Muscle layer of colon (tissue), 2 donors: ENCODE measurements around the gene DDX20.

Experiments
- H3K27ac ChIP-seq: one replicate; pipeline ENCODE4 v1.7.0; 2013; ENCODE audit warnings: low read depth, mild to moderate bottlenecking, low read length, moderate library complexity
- H3K27me3 ChIP-seq, 2 donors: one replicate each; pipeline ENCODE4 v1.7.0; 2013; ENCODE audit warnings: low read length in 2 of 2, mild to moderate bottlenecking in 2 of 2; ENCODE audit not compliant: insufficient read depth in 2 of 2, control insufficient read depth in 1 of 2
- H3K36me3 ChIP-seq: one replicate; pipeline ENCODE4 v1.7.0; 2013; ENCODE audit warnings: mild to moderate bottlenecking, low read length; ENCODE audit not compliant: insufficient read depth
- H3K4me1 ChIP-seq: one replicate; pipeline ENCODE4 v1.7.0; 2013; ENCODE audit warnings: mild to moderate bottlenecking, low read length; ENCODE audit not compliant: insufficient read depth
- H3K4me3 ChIP-seq, 2 donors: one replicate each; pipeline ENCODE4 v1.7.0; 2013; ENCODE audit warnings: low read length in 2 of 2, low read depth in 1 of 2, mild to moderate bottlenecking in 1 of 2, moderate library complexity in 1 of 2
- H3K9ac ChIP-seq: one replicate; pipeline ENCODE4 v1.7.0; 2013; ENCODE audit warnings: low read length
- H3K9me3 ChIP-seq: one replicate; pipeline ENCODE4 v1.7.0; 2013; ENCODE audit warnings: mild to moderate bottlenecking, low read length
- donor health status: abdominal sarcoma.
- donor health status: Adenocarcinoma of cecum.

Gene DDX20, protein sequence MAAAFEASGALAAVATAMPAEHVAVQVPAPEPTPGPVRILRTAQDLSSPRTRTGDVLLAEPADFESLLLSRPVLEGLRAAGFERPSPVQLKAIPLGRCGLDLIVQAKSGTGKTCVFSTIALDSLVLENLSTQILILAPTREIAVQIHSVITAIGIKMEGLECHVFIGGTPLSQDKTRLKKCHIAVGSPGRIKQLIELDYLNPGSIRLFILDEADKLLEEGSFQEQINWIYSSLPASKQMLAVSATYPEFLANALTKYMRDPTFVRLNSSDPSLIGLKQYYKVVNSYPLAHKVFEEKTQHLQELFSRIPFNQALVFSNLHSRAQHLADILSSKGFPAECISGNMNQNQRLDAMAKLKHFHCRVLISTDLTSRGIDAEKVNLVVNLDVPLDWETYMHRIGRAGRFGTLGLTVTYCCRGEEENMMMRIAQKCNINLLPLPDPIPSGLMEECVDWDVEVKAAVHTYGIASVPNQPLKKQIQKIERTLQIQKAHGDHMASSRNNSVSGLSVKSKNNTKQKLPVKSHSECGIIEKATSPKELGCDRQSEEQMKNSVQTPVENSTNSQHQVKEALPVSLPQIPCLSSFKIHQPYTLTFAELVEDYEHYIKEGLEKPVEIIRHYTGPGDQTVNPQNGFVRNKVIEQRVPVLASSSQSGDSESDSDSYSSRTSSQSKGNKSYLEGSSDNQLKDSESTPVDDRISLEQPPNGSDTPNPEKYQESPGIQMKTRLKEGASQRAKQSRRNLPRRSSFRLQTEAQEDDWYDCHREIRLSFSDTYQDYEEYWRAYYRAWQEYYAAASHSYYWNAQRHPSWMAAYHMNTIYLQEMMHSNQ

GRCh38 chr1:111755331-111756123 lies at the start of gene DDX20:
Gene DDX20, plus strand, starts transcription at chr1:111755901. Its CDS starts 24 bp downstream, at chr1:111755925.
- Histone ChIP-seq H3K4me3 (peak within 1 kb of the TSS; percentile 85 to 98), H3K27ac (peak within 1 kb of the TSS; percentile 90), H3K9me3 (no peaks in the 10 kb centered on the region), H3K36me3 (peaks cover 5% of the 10 kb centered on the region), H3K27me3 (no peaks in the 10 kb centered on the region), H3K4me1 (peaks cover 21% of the 10 kb centered on the region), H3K9ac (peak within 1 kb of the TSS; percentile 98)

DNA sequence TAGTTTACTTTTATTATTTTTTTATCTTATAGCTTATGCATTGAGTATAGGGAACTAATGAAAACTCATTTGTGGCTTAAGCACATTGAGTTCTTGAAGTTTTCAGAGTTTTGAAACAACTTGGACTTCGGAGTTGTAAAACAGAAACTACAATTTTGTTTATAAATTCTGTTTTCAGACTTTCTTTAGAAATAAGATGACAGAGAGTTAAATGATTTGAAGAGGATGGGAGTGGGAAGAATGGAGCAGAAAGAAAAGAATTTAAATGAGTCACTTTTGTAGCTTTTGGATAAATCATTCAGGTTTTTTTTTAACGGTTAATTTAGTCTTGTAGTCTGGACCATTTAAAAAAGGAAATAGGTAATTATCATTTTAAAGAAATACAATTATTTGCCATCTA lies 48.8 kb upstream of the DDX20 start:
- Histone ChIP-seq H3K4me3 (no peak overlapping the region), H3K9me3 (no peaks in the 10 kb centered on the region), H3K4me1 (no peaks in the 10 kb centered on the region), H3K27me3 (no peaks in the 10 kb centered on the region), H3K9ac (no peak overlapping the region), H3K27ac (no peak overlapping the region), H3K36me3 (peaks cover 53% of the 10 kb centered on the region)

DNA sequence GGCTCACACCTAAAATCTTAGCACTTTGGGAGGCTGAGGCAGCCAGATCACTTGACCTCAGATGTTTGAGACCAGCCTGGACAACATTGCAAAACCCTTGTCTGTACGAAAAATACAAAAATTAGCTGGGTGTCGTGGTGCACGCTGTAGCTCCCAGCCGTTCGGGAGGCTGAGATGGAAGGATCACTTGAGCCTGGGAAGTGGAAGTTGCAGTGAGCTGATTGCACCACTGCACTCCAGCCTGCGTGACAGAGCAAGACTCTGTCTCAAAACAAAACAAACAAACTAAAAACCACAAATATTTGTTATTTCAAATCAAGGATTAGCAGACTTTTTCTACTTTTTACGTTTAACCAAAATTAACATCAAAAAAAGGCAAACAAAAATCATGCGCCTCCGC lies 47.8 kb upstream of the DDX20 start:
- Histone ChIP-seq H3K36me3 (peaks cover 47% of the 10 kb centered on the region), H3K4me1 (no peaks in the 10 kb centered on the region), H3K9me3 (no peaks in the 10 kb centered on the region), H3K4me3 (no peak overlapping the region), H3K27me3 (no peaks in the 10 kb centered on the region), H3K27ac (no peak overlapping the region), H3K9ac (no peak overlapping the region)

GRCh38 chr1:111709986-111710385 lies 45.7 kb upstream of the DDX20 start:
- Histone ChIP-seq H3K9me3 (no peaks in the 10 kb centered on the region), H3K27ac (no peak overlapping the region), H3K36me3 (peaks cover 30% of the 10 kb centered on the region), H3K9ac (no peak overlapping the region), H3K4me1 (no peaks in the 10 kb centered on the region), H3K27me3 (no peaks in the 10 kb centered on the region), H3K4me3 (no peak overlapping the region)

DNA sequence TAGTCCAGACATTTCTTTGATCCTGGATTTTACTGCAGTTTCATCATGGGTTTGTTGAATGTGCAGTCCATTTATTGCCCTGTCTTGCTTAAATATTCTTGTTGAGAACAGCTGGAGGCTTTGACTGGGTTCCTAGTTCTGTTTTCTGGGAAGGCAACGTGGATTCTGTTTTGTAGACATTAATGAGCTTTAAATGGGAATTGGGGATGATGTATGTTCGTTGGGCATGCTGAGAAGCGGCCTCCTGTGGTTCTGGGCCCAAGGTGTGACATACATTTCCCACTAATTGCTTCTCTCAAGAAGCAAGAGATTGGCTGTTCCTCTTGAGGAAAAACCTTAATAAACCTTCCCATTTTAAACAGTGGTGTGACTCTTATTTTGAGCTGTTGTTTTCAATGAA lies 39.4 kb upstream of the DDX20 start:
- Histone ChIP-seq H3K9ac (no peak overlapping the region), H3K27ac (no peak overlapping the region), H3K27me3 (no peaks in the 10 kb centered on the region), H3K4me1 (peaks cover 15% of the 10 kb centered on the region), H3K36me3 (peaks cover 21% of the 10 kb centered on the region), H3K9me3 (no peaks in the 10 kb centered on the region), H3K4me3 (no peak overlapping the region)

DNA sequence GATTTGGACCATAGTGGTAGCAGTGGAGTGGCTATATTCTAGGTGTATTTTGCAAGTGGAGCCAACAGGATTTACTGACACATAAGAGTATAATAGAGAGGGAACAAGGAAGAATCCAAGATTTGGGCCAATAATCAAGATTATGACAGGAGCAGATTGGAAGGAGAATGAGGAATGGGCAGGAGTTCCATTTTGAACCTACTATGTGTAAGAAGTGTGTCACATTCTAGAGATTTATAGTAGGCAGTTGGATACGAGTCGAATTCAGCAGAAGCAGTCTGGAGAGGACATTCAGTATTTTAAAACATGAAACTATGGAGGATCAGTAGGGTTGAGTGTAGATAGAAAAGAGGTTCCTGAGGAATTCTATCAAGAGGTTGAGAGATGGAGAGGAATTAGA lies 38.3 kb upstream of the DDX20 start:
- no peak overlapping the region for H3K9ac ChIP-seq
- peaks cover 18% of the 10 kb centered on the region for H3K36me3 ChIP-seq
- H3K4me3 ChIP-seq, result no peak overlapping the region

DNA sequence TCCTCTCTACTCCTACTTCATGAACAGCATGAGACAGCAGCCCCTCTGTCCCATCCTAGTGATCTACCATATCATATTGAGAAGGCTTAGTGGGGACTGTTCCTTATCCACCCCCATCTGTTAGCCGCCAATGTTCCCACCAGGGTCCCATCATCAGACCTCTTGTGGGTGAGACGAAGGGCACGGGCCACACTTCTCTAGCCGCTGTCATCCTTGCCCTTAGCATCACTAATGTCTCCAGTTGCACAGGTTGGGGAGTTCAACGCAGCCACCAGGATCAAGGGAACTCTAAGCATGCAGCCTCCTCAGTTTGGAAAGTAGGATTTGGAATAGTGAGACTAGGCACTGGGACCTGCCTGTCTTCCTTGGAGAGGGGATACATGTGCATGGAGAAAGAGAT lies 36.6 kb upstream of the DDX20 start:
- Histone ChIP-seq H3K9me3 (no peaks in the 10 kb centered on the region), H3K9ac (no peak overlapping the region), H3K27me3 (no peaks in the 10 kb centered on the region), H3K4me1 (peaks cover 15% of the 10 kb centered on the region), H3K36me3 (peaks cover 18% of the 10 kb centered on the region), H3K27ac (no peak overlapping the region), H3K4me3 (no peak overlapping the region)

More for the DNA sequence above, 38.3 kb upstream of the DDX20 start:
- no peaks in the 10 kb centered on the region for H3K9me3 ChIP-seq
- H3K4me1 ChIP-seq, result peaks cover 15% of the 10 kb centered on the region
- H3K27me3 ChIP-seq, result no peaks in the 10 kb centered on the region
- no peak overlapping the region for H3K27ac ChIP-seq

DNA sequence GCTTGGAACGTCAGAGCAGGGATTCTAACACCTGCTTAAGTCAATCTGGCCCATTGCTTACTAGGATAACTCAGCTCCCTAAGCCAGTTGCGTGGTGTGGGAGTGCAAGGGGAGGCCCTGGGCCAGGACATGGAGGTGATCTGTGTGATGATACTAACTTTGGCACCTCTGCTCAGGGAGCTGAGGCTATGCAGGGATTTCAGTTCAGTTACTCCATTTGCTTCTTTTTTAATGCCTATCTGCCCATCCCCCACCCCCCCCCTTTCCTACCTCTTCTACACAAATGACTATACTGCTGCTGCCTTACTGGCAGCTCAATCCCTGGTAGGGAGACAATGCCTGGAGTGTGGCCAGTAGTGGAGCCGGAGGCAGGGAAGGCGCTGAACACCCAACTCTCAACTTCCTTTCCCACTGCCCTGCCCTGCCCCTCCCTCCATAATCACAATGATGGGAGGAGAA lies 36.0 kb upstream of the DDX20 start:
- Histone ChIP-seq H3K4me1 (peaks cover 15% of the 10 kb centered on the region), H3K9ac (no peak overlapping the region), H3K36me3 (peaks cover 18% of the 10 kb centered on the region), H3K27ac (no peak overlapping the region), H3K9me3 (no peaks in the 10 kb centered on the region), H3K27me3 (no peaks in the 10 kb centered on the region), H3K4me3 (no peak overlapping the region)

DNA sequence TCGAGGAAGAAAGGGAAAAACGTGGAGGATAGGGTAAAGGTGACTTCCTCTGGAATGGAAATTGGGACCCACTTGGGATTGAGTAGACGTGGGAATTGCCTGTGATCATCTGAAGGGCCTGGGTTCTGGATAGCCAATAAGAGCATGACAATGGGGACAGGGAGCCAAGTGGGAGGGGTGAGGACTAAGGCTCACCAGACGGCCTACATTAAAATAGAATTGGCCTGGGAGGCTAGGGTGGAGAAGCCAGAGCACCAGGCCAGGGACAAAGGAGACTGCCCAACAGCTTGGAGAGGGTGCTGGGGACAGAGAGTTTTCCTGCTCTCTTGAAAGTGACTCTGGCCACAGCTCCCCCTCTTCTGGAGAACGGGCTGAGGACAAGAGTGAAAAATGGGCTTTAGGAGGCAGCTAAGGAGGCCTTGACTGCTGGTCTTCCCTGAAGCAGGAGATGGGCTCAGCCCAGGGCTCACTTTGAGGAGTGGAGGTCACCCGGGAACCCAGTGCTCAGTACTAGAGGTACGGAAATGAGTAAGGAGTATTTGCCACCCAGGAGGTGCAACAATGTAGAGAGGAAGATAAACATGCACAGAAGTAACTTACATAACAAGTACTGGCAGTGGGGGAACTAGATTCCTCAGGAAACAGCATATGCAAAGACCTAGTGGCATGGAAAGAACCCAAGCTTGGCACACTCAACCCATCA lies 35.3 kb upstream of the DDX20 start:
- Histone ChIP-seq H3K4me3 (no peak overlapping the region), H3K27ac (no peak overlapping the region), H3K4me1 (peaks cover 20% of the 10 kb centered on the region)

DNA sequence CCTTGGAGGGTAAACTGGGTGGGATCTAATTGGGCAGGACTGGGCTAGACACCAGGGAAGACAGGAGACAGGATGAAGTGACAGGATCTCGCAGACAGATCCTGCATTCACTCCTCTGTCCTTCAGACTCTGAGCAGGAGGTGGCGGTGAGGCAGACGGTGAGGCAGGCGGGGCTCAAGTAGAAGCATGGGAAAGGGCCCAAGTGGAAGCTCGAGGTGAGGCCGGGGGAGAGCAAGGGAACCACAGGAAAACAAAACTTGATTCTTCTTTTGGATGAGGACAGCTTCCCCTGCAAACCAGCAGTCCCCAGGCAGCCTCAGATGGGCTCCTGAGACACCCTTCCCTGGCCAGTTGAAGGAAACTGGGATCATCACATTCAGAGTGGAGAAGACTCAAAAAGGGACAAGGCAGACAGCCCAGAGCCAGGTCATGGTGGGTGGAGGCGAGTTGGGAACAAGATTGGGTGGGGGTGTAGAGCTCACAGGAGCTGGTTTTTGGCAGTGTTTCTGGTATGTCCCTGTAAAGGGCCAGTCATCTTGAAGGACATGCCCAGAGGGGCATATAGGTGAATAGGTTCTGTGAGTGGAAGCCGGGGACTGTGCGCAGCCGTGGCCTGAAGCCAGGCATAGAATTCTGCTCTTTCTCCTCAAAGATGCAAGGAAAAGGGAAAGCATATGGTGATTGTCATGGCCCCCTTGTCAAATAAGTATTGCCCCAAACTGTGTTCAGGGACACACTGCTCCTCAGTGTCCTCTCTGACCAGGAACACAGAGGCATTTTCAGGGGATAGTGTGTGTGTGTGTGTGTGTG lies 34.5 kb upstream of the DDX20 start:
- Histone ChIP-seq H3K9me3 (no peaks in the 10 kb centered on the region), H3K9ac (no peak overlapping the region)

More for the DNA sequence above, 35.3 kb upstream of the DDX20 start:
- Histone ChIP-seq H3K9me3 (no peaks in the 10 kb centered on the region), H3K27me3 (no peaks in the 10 kb centered on the region), H3K9ac (no peak overlapping the region), H3K36me3 (peaks cover 18% of the 10 kb centered on the region)

More for the DNA sequence above, 34.5 kb upstream of the DDX20 start:
- H3K4me3 ChIP-seq, result no peak overlapping the region
- no peaks in the 10 kb centered on the region for H3K27me3 ChIP-seq
- H3K27ac ChIP-seq, result no peak overlapping the region
- H3K4me1 ChIP-seq, result peaks cover 22% of the 10 kb centered on the region
- H3K36me3 ChIP-seq, result peaks cover 11% of the 10 kb centered on the region
